GM18861 (cell line): ENCODE results near the gene RDH5.

ENCODE experiments used
- ATAC-seq: cut with Tn5 transposase; IDR thresholded peaks from one replicate; pipeline ENCODE4 v1.9.1; 2021; ENCODE audit not compliant: unreplicated experiment

The RDH5 gene, protein sequence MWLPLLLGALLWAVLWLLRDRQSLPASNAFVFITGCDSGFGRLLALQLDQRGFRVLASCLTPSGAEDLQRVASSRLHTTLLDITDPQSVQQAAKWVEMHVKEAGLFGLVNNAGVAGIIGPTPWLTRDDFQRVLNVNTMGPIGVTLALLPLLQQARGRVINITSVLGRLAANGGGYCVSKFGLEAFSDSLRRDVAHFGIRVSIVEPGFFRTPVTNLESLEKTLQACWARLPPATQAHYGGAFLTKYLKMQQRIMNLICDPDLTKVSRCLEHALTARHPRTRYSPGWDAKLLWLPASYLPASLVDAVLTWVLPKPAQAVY

DNA sequence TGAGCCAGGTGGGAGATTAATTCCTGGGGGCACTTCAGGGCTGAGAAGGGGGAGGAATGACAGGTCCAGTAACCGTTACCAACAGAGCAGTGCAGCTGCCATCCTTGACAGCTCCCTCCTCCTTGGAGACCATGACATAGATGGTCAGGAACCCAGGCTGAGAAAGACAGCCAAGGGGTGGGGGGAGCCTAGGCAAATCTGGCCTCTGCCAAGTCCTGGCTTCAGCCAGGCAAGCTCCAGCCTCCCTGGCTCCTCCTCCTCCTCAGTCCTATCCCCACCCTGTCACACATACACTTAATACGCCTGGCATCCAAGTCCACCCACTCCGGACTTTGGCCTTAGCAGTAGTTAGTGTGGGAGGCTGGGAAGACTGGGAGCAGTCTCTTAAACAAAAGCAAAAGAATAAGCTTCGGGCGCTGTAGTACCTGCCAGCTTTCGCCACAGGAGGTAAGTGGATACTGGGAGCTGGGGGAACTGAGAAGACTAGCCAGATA lies at the start of gene RDH5:
RDH5 (plus strand) TSS at position 323 of the 494 bp plus-strand sequence. CDS start 792 bp downstream, outside the sequence.
- ATAC-seq: no peak

DNA sequence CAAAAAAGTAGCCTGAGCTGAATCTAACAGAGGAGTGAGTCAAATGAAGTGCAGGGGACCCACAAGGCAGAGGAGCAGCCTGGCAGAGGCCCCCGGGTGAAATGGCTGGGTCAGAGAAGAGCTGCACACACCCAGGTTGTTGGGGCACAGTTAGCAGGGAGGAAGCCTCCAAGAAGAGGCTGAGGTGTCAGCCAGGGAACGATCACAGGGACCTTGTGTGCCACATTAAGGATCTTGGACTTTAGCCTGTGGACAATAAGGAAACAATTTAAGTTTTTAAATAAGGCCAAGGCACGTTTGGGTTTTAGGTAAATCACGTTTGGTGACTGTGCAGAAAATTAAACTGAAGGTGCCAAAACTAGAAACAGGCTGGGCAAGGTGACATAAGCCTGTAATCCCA lies 48.4 kb upstream of the RDH5 start:
- no peak for ATAC-seq

DNA sequence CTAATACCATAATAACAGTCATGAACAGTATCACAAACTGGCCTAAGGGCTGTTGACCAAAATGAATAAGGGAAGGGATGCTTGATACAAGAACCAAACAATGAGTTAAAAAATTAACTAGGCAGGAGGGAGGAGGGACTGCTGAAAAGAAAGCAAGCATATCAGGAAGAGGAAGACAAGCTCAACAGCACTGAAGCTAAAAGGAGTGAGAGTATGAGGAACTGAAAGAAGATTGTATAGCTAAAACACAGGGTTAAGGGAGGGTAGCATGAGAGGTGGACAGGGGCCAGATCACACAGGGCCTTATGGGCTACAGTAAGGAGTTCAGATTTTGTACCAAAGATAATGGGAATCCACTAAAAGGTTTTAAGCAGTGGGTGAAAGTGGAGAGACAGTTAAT lies 46.6 kb upstream of the RDH5 start:
- ATAC-seq: peak; percentile 99

DNA sequence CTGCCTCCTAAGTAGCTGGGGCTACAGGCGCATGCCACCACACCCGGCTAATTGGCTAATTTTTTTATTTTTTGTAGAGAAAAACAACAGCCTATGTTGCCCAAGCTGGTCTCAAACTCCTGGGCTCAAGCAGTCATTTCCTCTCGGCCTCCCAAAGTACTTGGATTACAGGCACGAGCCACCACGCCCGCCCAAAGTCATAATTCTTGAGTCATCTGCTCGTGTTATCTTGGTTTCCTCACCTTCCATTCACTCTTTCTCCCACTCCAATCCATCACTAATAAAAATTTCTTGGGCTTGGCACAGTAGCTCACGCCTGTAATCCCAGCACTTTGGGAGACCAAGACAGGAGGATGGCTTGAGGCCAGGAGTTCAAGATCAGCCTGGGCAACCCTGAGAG lies 44.5 kb upstream of the RDH5 start:
- ATAC-seq: no peak

DNA sequence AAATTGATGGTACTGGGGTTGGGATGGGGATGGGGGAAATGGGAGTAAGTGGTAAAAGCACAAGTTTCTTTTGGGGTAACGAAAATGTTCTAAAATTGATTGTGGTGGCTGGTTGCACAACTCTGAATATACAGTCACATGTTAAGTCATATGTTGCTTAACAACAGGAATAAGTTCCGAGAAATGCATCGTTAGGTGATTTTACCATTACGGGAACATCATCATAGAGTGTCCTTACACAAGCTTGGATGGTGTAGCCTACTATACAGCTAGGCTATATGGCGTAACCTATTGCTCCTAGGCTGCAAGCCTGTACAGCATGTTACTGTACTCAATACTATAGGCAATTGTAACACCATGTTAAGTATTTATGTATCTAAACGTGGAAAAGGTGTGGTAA lies 43.5 kb upstream of the RDH5 start:
- no peak for ATAC-seq

DNA sequence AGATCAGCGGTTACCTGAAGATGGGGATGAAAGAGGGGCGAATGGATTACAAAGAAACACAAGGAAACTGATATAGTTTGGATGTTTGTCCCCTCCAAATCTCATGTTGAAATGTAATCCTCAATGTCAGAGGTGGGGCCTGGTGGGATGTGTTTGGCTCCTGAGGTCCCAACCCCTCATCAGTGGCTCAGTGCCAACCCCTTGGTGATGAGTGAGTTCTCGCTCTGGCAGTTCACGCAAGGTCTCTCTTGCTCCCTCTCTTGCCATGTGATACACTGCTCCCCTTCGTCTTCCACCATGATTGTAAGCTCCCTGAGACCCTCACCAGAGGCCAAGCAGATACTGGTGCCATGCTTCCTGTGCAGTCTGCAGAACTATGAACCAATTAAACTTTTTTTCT lies 40.5 kb upstream of the RDH5 start:
- no peak for ATAC-seq

DNA sequence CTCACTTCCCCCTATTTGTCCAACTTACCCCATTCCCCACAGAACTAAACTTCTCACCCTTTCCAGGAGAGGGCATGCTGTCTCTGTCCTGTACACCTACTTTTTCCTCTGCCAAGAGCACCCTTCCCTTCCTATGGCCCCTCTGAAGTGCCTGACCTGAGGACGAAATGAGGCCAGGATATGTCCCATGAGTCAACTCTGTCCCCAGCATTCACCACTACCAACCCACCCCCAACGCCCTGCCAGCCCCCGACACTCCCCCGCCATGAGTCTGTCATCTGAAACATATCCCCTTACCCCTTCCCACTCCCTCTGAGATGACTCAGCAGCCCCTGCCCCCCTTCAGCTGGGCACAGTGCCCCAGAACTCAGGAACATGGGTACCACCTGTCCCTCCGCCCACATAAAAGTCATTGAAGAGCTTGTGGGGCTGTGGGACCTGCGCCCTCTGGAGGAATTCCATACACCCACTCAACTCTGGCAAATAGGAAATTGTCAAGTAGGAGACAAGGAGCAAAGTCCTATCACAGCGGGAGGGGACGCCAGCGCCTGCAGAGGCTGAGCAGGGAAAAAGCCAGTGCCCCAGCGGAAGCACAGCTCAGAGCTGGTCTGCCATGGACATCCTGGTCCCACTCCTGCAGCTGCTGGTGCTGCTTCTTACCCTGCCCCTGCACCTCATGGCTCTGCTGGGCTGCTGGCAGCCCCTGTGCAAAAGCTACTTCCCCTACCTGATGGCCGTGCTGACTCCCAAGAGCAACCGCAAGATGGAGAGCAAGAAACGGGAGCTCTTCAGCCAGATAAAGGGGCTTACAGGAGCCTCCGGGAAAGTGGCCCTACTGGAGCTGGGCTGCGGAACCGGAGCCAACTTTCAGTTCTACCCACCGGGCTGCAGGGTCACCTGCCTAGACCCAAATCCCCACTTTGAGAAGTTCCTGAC lies 38.8 kb upstream of the RDH5 start:
- ATAC-seq: no peak

DNA sequence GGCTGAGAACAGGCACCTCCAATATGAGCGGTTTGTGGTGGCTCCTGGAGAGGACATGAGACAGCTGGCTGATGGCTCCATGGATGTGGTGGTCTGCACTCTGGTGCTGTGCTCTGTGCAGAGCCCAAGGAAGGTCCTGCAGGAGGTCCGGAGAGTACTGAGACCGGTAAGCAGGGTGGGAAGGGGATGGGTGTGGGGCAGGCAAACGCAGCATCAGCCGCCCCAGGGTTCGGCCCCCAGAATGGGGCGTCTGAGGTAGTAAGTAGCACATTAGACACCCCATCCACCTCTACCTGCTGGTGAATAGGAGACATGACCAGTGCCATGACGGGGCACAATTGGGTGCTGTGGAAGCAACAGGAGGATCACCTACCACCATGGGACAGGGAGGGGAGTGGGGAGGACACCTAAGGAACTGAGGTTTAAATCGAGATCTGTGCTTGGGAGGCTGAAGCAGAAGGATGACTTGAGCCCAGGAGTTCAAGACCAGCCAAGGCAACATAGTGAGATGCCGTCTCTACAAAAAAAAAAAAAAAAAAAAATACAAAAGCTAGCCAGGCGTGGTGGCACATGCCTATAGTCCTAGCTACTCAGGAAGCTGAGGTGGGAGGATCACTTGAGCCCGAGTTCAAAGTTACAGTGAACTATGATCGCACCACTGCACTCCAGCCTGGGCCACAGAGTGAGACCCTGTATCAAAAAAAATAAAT lies 38.0 kb upstream of the RDH5 start:
- ATAC-seq: no peak

DNA sequence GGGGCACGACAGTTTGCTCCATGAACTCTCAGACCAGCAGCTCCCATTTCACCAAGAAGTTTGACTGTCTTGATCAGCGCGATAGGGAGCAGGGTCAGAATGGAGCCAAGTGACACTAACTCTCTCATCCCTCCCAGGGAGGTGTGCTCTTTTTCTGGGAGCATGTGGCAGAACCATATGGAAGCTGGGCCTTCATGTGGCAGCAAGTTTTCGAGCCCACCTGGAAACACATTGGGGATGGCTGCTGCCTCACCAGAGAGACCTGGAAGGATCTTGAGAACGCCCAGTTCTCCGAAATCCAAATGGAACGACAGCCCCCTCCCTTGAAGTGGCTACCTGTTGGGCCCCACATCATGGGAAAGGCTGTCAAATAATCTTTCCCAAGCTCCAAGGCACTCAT lies 36.5 kb upstream of the RDH5 start:
- ATAC-seq: no peak

DNA sequence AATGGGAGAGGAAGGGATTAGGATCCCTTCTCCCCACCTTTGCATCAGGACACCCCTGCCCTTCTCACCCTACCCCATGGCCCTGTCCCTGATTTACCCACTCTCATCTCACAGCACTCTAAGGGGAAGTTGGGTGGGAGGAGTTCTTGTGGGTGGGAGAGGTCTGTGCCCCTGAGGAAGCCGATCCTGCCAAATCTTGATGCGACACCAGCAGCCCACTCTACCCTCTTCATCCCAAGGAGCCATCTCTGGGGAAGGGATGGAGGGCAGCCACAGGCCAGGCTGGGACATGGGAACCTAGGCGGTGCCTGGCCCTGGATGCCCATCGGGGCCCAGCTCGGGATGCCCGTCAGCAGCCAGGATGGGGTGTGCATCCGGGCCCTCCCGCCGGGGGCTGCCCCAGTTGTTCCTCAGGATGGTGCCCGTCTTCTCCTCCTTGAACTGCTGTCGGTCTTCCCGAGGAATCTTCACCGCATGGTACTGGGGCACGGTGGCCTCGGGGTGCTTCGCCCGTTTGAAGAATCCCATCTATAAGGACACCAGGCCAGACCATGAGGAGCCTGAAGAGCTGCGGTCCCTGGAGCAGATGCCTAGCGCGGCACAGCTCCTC lies 35.3 kb upstream of the RDH5 start:
- ATAC-seq: no peak

DNA sequence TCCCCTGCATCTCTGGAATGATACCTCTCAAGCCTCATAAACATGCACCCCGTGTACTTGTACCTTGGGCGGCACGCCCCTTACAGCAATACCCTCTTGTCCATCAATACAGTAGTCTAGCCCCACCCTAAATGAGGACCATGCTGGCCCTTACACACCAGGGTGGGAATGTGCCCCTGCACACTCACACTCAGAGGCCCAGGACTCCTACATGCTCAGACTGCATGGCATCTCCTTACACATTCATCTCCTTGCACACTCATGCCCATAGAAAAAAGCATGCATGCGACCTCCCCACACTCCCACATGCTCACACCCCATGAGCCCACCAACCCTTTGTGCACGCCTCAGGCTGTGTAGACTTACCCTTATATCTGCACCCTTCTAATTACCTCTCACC lies 34.5 kb upstream of the RDH5 start:
- ATAC-seq: no peak

DNA sequence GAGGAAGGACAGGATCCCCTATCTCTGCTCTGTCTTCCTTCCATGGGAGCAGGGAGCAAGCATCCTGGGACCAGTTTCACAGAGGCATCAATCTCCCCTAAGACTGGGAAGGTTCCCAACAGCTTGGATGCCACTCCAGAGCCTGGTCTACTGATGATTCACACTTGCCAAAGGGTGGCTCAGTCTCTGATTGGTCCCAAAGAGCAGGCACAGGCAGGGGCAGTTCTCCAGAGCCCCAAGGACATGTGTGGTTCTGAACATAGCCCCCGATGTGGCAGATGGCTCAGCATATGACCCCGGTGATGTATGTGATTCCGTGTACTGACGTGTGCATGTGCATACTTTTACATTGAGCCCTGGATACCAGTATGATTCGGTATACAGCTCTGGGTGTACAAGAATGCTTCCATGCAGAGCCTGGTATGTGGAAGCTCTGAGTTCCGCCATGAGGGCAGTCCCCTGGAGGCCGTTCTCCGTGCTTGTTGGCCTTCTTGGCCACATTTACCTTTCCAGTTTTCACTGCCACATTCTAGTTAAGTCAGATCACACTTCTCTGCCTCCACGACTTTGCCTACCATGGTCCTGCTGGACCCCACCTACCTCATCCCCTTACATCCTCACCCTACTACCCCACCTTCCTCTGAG lies 33.7 kb upstream of the RDH5 start:
- no peak for ATAC-seq

DNA sequence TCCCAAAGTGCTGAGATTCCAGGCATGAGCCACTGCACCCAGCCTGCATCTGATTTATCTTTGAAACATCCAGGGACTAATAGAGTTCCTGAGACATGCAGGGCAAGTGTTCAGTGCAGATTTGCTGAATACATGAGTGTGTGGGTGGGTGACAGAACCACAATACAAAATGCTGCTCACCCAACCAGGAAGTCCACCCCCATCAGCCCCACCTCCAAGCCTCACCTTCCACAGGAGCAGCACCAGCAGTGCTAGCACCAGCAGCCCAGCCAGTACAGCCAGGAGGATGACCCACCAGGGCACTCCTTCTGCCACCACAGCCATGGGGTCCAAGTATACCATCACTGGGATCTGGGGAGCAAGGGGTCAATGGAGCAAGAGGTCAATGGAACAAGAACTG lies 32.4 kb upstream of the RDH5 start:
- no peak for ATAC-seq

DNA sequence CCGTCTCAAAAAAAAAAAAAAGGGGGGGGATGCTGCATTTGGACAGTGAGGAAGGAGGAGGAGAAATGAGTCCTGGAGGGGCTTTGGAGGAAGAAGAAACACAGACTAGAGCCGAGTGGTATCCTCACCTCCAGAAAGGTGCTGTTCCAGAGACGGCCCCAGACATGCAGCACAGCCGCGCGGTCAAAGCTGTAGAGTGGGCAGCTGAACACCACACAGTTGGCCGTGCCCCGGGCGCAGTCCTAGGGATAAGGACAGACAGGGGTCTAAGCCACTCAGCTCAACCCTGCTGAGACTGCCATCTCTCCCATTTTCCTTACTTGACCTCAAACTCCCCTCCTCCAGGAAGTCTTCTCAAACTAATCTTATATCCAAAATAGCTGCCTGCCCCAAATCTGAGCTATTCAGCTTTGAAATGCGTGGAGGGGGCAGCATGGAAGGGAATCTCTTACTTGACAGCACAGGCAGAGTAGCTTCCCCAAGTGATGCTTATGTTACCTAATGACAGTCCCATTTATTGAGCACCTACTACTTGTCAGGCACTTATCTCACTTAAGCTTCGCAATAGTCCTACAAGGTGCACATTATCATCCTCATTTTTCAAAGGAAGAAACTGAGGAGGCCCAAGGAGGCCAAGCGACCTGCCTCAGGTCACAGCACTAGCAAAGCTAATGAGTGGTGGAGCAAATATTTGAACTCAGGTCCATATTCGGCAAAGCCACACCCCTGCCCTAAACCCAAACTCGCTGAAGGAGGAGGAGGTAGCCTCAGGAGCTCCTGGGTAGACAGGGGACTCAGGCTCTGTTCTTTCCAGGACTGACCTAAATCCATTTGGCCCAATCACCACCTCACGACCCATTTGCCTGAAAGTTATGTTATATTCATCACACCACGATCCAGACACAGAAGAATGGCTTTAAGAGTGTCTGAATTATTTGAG lies 31.2 kb upstream of the RDH5 start:
- ATAC-seq: no peak

DNA sequence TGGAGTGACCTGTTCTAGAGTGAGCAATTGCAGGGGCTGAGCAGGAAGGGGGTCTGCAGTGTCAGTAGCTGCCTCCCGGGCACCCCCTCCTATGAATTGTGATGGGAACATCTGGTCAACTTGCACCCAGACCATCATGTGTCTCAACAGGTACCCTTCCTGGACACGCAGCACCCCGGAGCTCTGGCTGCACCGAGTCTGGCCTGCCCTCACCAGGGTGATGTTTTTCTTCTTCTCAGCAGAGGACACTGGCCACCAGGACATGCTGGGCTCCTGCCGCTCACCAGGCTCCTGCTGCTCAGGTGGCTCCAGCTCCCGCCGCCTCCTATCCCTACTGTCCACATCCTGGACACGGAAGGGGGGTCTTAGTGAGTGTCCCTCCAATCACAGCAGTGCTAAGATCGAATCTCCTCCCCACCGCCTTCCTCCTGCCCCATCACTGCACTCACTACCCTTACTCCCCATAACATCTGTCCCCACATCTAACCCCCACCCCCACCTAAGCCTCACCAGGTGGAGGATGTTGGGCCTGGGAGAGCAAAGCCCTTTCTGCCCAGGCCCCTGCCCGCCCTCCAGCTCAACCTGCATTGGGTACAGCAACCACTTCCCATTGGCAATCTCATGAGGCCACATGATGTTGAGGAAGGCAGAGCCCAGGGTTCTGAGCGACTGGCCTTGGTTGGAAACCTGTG lies 27.4 kb upstream of the RDH5 start:
- no peak for ATAC-seq

DNA sequence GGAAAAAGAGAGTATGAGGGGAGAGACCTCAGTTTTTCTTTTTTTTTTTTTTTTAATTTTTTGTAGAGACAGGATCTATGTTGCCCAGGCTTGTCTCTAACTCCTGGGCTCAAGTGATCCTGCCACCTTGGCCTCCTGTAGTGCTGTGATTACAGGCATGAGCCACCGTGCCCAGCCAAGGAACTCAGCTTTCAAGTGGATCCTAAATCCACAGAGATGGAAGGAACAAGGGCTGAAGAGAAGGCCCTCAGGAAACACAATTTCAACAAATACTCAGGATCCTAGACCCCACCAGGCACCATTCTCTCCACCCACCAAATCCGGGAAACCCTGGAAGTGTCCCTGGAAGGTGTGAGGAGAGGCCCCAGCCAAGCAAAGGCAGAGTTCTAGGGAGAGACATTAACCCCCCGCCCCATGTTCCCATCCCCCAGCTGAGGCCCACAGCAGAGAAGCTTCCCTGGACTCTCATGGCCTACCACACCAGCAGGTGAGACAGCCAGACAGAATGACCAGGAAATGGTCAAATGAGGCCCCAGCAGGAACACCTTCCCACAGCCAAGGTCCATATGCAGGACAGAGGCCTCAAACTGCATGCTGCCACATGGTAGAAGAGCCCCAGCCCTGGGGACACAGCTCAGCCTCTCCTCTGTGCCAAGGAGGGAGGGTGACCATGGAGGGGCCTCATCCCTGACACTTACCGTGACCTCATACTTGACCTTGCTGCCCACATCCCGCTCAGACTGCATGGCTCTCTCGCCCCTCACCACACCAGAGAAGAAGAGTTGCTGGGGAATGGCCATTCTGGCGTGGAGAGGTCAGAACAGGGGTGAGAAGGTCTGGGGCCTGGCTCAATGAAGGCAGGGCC lies 26.6 kb upstream of the RDH5 start:
- ATAC-seq: no peak

DNA sequence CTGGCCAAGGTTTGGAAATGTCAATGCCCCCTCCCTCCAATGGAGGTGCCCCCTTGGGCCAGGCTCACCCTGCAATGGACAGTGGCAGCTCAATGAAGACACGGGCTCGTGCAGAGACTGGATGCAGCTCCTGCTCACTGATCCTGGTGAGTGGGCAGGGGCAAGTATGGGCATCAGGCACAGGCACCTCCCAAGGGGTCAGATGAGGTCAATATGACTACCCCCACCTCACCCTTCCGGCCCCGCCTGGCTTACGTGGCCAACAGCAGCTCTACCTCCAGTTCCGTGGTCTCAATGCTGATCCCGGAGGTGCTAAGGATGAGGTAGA lies 26.0 kb upstream of the RDH5 start:
- ATAC-seq: no peak

DNA sequence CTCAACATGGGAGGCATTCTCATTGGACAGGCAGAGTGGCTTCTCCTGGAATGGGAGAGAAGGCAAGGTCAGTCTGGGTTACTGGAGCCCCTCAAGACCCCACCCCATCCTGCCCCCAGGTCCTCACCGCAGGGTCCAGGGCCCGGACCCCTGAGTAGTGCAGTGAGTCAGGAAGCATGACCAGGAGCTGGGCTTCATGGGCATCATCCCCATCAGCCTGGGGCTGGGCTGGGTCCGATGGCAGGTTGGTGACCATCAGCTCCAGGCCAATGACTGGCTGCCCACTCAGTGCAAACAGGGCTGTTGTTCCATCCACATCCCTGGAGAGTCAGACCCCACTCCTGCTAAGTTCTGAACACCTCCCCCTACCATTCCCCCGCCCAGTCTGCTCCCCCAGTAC lies 25.5 kb upstream of the RDH5 start:
- ATAC-seq: no peak
